Urothelium cell line (cell line): ENCODE data around the gene ETFA.

Source experiments
- DNase-seq: peaks from one replicate; pipeline ENCODE4 v3.0.0; 2011; ENCODE audit warnings: low spot score, mixed read lengths
- FAIRE-seq: peaks from 2 replicates; lab custom pipeline; 2011; peaks lifted over from hg19 to GRCh38; lab: Jason Lieb, UNC

ETFA gene

GRCh38 chr15:76179023-76179422, 132.2 kb downstream of the ETFA start:
- FAIRE-seq (no peak), DNase-seq (no peak)

DNA sequence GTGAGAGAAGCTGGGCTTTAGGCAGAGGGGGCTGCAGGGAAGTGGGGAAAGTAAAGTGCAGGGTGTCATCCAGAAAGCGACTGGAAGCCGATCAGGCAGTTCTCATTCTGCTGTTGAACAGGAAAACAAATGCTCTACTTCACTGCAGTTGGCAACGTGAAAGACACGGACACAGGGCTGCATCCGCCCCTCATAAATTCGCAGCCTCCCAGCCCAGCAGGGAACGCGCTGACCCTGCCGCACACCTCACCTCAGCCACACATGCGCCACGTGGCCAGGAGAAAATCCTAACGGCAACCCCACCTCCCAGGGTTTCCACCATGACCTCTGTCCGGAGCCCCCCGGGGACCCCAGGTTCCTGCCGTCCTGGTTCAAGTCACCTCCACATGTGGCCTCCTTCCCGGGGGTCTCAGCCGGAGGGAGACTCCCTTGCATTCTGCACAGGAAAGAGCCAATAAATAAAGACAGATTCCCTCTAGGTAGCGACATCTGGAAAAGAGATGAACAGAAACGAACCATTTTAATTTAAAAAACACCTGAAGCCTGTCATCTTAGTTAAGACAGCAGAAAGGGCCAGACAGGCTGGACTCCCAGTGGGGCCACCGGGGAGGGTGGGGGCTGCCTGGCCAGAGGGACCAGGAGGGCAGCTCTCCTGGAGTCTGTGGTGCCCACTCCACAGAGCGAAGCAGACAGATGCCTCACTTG, 132.8 kb downstream of the ETFA start:
- no peak for FAIRE-seq
- DNase-seq, result no peak

DNA sequence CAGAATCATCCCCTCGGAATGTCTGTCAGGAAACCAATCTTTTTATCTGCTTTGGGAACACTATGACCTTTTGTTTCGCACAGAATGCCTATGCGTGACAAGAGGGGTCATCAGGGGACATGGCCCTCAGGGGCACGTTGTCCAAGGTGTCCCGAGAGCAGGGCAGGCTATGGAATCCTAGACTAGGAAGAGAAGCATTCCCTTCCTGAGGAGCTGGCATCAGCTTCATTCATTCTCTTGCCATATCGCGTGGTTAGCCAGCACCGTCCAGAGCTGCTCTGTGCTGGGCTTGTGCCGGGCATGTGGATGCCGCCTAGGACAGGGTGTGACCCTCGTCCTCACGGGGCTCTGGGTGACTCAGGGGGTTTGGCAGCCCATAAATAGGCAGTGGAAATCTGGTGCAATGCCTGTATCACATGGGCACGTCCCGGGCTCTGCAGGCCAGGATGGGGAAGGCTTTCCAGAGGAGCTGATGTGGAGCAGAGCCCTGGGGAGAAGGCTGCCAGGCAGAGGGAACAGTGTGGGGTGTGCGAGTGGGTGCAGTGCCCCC, 133.7 kb downstream of the ETFA start:
- DNase-seq, result peak; percentile 36
- FAIRE-seq, result no peak

GRCh38 chr15:76176487-76177085, 134.7 kb downstream of the ETFA start:
- FAIRE-seq, result no peak
- DNase-seq, result no peak

- no peak for FAIRE-seq
- no peak for DNase-seq
Observed at GRCh38 chr15:76176059-76176458, 135.2 kb downstream of the ETFA start.

DNA sequence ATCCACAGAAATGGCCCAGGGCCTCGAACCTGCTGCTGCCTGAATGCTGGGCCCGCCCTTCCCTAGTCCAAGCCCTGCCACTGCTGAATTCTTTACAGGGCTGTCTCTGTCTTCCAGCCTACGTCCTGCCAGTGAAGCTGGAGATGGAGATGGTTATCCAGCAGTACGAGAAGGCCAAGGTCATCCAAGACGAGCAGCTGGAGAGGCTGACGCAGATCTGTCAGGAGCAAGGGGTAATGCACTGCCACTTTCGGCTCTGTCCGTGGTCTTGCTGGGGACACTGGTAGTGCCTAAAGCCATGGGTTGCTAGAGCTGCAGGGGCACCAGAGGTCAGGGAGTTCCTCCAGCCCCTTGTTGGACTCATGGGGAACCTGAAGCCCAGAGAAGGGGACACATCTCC, 135.8 kb downstream of the ETFA start:
- FAIRE-seq (no peak), DNase-seq (no peak)

GRCh38 chr15:76174654-76175053, 136.6 kb downstream of the ETFA start:
- FAIRE-seq (no peak), DNase-seq (no peak)

DNA sequence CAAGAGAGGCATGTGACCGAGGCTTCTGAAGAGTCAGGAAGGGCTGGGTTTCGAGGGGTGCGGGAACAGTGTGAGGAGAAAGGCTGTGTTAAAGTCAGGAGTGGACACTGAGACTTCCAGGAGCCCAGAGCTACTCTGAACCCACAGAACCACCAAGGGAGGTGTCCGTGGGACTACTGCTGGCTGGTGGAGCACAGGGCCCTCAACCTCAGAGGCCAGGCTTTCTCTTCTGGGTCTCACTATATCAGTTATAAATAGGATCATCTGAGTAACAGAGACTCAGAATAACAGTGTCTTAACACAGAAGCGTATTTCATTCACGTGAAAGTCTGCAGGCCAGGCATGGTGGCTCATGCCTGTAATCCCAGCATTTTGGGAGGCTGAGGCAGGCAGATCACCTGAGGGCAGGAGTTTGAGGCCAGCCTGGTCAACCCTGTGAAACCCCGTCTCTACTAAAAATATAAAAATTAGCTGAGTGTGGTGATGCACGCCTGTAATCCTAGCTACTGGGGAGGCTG, 137.9 kb downstream of the ETFA start:
- DNase-seq (no peak), FAIRE-seq (no peak)

- no peak for DNase-seq
- no peak for FAIRE-seq
Observed at GRCh38 chr15:76172782-76173181, 138.5 kb downstream of the ETFA start.

- no peak for DNase-seq
- no peak for FAIRE-seq
Observed at GRCh38 chr15:76169911-76170800, 141.1 kb downstream of the ETFA start.

DNA sequence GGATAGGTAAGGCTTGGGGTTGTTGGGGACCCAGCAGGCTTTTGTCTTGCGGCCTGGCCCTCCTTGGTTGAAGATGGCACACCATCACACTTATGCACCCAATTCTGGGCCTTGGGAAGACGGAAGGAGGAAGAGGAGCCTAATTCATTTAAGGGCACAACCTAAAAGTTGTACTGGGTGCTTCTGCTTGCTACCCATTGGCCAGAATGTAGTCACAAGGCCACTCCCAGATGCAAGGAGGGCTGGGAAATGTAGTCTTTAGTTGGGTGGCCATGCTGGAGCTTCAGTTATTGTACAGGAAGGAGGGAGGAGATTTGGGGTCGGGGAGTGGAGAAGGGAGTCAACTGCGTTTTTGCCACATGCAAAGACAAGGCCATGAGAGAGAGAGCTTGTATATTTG, 142.3 kb downstream of the ETFA start:
- no peak for FAIRE-seq
- no peak for DNase-seq

- no peak for DNase-seq
Observed at GRCh38 chr15:76168237-76168984, 142.9 kb downstream of the ETFA start.

GRCh38 chr15:76165951-76166350, 145.3 kb downstream of the ETFA start:
- DNase-seq (no peak), FAIRE-seq (no peak)

More at GRCh38 chr15:76168237-76168984, 142.9 kb downstream of the ETFA start:
- no peak for FAIRE-seq
